Measurements from ENCODE around the gene PARK7.

Gene PARK7

DNA sequence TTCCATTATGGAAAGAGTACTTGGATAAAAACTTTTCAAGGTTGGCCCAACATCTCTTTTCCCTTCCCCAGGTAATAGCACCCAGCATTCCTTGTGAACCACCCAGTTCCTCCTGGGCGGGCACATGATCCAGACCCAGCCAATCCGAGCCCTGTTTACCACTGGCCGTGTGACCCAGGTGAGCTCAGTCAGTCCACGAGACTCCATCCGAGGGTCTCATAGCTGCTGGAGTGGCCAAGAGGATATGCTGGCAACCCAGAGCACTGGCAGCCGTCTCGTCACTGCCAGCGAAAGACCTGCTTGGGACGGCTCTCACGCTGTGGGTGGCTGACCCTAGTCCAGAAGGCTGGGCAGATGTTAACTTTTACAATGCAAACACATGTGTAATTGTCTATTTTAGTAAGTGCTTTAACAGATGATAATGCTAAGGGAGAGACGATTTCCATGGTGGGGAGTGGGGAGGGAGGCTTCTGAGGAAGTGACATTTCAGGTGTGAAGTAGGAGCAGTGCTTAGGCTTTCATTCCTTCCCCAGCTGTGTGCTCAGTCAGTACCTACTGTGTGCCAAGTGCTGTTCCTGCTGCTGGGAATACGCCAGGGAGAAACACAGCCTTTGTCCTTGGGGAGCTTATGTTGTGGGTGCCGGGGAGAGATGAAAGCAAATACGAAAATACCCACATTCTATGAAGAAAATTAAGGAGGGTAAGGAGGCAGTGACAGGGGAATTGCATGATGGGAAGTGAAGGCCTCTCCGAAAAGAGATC is 24.5 kb downstream of the PARK7 start:
- no peak for DNase-seq

DNA sequence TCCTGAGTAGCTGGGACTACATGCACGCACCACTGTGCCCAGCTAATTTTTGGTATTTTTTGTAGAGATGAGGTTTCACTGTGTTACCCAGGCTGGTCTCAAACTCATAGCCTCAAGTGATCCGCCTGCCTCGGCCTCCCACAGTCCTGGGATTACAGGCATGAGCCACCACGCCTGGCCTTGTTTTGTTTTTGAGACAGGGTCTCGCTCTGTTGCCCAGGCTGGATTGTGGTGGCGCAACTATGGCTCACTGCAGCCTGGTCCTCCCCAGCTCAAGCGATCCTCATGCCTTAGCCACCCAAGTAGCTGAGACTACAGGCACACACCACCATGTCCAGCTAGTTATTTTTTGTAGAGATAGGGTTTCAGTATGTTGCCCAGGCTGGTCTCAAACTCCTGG is 26.0 kb downstream of the PARK7 start:
- no peak for DNase-seq

DNA sequence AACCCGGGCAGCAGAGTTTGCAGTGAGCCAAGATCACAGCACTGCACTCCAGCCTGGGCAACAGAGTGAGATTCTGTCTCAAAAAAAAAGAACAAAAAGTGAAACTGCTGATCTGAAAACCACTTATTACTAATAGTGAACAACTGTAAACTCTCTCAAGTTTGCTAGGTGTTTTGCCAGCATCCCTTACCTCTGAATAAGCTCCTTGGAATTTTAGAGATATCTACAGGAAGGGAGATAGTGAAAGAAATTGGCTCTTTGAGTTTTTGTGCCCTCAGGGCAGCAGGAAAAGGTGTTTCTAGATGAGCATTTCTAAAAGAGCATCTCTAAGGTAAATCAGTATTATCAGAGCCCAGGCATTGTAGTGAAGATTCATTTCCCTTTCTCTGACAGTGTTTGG is 27.1 kb downstream of the PARK7 start:
- peak in 1 of 2 experiments; percentile 19 for DNase-seq

DNA sequence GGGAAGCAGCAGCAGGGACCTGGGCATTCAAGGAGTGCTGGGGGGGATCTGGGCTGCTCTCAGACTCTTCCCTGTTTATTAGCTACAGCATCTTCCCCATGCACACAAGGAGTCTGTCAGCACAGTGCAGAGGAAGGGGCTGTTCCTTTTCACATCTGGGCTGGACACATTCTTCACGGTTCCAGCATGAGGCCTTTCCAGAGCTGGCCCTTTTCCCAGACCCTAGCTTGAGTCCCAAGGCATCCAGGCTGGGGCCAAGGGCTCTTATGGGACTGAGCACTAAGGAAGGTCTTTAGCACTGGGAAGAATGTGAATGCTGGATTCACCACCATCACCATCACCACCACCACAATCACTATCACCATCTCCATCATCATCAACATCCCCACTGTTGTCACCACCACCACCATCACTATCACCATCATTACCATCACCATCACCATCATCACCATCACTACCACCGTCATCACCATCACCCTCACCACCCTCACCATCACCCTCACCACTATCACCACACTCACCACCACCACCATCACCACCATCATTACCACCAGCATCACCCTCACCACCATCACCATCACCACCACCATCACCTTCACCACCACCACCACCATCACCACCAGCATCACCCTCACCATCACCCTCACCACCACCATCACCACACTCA is 28.4 kb downstream of the PARK7 start:
- no peak for DNase-seq

DNA sequence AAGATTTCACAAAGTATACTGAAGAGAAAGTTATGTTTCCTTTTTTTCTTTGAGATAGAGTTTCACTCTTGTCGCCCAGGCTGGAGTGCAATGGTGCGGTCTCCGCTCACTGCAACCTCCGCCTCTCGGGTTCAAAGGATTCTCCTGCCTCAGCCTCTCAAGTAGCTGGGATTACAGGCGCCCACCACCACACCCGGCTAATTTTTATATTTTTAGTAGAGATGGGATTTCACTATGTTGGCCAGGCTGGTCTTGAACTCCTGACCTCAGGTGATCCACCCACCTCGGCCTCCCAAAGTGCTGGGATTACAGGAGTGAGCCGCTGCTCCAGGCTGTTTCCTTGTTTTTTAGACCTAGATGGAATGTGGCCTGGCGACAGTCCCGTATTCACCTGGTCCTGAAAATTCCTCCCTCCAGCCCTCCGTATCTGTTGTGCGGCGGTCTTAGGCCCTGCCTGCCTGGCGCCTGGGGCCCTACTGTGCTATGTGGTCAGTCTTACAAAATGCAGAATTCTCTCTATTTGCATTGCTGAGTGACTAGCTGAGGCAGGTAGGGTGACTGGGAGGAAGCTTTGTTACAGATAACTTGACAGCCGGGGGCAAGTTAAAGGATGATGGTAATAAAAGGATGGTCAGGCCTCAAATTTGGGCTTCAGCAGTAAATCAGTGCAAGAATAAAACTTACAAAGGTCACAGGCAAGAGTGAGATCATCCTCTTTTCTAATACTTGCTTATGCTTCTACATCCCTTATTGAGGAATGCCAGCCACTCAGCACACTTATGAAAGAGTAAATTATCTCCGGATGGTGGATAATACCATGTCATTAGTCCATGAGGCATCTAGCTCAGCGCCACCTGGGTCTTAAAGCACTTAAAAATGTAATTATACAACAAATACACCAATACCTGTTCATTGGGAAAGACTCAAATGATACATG is 30.3 kb downstream of the PARK7 start:
- no peak for DNase-seq

DNA sequence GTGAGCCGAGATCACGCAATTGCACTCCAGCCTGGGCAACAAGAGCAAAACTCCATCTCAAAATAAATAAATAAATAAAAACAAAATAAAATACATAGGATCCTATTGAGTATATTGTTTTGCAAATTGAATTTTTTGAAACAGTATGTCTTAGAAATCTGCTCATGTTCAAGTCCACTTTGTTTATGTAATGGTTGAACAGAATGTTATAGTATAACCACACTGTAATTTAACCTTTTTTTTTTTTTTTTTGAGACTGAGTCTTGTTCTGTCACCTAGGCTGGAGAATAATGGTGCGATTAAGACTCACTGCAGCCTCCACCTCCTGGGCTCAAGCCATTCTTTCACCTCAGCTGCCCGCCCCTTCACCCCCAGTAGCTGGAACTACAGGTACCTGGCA is 31.4 kb downstream of the PARK7 start:
- DNase-seq = no peak

DNA sequence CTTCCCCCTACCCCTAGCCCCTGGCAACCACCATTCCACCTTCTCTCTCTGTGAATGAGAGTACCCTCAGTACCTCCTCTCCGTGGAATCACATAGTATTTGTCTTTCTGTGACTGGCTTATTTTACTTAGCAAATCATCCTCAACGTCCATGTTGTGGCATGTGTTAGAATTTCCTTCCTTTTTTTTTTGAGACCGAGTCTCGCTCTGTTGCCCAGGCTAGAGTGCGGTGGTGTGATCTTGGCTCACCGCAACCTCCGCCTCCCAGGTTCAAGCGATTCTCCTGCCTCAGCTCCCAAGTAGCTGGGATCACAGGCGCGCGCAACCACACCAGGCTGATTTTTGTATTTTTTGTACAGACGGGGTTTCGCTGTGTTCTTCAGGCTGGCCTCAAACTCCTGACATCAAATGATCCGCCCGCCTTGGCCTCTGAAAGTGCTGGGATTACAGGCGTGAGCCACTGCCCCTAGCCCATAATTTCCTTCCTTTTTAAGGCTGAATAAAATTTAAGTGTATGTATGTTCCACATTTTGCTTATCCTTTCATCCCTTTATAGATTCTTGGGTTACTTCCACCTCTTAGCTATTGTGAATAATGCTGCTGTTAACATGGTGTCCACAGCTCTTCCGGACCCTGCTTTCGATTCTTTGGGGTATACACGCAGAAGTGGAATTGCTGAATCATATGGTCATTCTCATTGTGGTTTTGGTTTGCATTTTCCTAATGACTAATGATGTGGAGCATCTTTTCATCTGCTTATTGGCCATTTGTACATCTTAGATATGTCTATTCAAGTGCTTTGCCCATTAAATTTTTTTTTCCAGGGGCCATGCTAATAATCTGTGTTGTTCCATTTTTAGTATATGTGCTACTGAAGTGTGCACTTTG is 32.3 kb downstream of the PARK7 start:
- no peak for DNase-seq

- DNase-seq = no peak
Observed at GRCh38 chr1:7994827-7995226, 33.3 kb downstream of the PARK7 start.

GRCh38 chr1:7995437-7995836 is 33.9 kb downstream of the PARK7 start:
- no peak for DNase-seq

- no peak for DNase-seq
Observed at GRCh38 chr1:8002329-8002910, 40.9 kb downstream of the PARK7 start.

DNA sequence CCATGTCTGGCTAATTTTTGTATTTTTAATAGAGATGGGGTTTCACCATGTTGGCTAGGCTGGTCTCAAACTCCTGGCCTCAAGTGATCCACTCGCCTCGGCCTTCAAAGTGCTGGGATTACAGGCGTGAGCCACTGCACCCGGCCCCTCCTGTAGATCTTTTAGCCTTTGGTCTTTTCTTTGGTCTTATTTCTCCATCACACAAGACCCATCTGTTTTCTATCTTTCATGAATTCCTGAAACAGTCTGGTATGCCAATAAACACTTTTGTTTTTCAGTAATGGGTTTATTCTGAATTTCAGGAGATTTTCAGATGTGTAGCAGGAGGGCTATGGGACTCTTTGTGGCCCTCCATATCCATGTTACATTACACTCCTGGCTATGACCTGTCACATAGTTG is 41.4 kb downstream of the PARK7 start:
- DNase-seq = no peak

GRCh38 chr1:8003438-8004112 is 42.1 kb downstream of the PARK7 start:
- no peak for DNase-seq

DNA sequence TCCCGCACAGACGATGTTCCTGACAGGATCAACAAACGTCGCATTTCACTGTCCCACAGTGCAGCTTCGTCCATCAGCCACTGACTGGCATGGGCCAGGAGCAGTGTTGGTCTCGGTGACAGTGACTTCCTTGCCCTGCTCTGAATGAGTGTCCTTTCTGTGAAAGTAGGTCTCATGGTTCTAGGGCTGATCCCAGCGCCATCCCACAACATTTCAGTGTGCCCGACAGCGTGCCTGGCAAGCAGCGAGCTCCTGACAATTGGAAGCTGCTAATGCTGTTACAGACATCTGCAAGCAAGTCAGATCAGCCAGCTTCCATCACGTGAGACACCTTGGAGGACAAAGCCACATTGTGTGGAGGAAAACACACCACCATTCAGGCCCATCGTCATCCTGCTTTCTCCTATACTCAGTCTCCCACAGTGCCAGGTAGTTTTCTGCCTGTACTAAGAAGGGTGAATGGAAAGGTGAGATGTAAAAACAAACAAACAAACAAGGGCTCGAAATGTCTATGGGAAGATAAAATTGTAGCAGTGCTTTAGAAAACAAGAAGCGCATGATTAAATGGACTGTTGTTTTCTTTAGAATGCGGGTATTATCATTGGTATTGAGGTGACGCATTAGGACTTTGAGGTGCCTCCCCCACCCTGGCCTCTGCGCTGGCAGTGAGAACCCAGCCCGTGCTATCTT is 42.7 kb downstream of the PARK7 start:
- peak in 1 of 2 experiments; percentile 46 for DNase-seq

- peak; percentile 71 to 89 for DNase-seq
Observed at GRCh38 chr1:8004803-8005573, 43.5 kb downstream of the PARK7 start.

DNA sequence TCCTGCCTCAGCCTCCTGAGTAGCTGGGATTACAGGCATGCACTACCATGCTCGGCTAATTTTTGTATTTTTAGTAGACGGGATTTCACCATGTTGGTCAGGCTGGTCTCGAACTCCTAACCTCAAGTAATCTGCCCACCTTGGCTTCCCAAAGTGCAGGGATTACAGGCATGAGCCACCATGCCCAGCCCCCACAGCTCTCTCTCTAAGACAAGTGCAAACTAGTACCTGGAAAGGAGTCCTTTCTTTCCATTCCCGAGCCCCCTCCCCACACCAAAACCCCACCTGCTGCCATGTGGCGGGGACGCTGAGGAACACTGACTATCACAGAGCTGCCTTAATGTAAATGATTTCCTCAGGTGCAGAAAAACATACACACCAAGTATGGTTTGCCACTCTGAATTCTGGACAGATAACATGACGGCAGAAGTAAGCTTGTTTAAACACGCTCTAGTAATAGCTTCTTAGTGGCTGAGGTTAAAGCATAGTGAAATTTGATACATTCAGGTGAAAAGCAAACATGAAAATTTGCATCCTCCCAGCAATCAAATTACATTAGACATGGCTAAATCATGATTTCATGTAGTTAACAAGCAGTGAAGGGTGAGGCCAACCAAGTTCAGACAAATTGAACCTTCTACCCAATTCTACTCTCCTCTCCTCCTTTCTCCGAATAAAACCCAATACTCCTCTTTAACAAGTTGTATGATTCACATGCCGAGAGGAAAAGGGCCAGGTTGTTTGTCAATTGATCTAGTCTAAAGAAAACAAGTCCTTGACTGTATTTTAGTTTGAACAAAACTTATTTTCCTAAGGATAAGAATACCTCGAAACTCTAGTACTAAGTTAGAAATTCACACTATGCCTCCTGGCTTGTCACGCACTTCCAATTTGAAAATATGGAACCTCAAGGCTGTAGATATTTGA is 44.8 kb downstream of the PARK7 start:
- peak in 1 of 2 experiments; percentile 71 for DNase-seq

DNA sequence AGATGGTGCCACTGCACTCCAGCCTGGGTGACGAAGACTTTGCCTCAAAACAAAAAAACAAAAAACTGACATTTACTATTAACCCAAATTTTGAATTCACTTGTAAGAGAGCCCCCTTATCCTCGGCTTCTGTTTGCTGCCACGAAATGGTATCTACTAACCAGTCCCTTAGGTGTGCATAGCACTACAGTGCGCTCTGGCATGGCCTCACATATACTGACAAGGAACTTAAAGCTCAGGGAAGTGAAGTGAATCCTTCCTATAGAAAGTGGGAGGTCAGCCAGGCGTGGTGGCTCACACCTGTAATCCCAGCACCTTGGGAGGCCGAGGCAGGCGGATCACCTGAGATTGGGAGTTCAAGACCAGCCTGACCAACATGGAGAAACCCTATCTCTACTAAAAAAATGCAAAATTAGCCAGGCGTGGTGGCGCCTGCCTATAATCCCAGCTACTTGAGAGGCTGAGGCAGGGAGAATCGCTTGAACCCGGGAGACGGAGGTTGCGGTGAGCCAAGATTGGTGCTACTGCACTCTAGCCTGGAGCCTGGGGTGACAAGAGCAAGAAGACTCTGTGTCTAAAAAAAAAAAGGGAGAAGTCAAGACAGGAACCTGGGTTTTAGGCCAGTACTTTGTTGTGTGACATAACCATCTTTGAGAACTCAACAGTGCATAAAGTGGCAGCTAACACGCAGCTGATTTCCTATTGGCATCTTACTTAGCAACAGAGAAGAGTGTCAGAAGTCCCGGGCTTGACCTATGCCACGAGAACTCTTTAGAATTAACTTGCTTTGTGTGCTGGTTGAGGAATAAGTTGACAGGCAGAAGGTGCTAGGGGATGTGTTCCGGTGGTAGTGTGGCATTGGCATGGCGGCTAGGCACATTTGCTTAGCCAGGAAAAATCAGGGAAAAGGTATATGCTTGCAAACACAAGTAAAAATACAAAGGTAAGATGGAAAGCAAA is 47.8 kb downstream of the PARK7 start:
- peak in 1 of 2 experiments; percentile 37 for DNase-seq

- DNase-seq = peak in 1 of 2 experiments; percentile 56
Observed at GRCh38 chr1:8010080-8010664, 48.7 kb downstream of the PARK7 start.
